ENCODE data around the gene MUCL3.
"Not testable (repeated sequence)": the region's sequence is repeated elsewhere in the genome, so short reads cannot be mapped to it uniquely, and the experiment has no call there.

MUCL3 gene

GRCh38 chr6:30940361-30940986 lies at the start of gene MUCL3:
TSS of gene MUCL3 (plus strand) at chr6:30940973. CDS start at chr6:30941000, 27 bp downstream.
- TF ChIP-seq POLR2A (IDR thresholded peaks at IDR 0.05; ENCODE audit: low read depth, low read length) = no peak
- no peak for FAIRE-seq
- no peak for DNase-seq (ENCODE audit: insufficient read length, low spot score)

GRCh38 chr6:30891450-30891723 lies 49.4 kb upstream of the MUCL3 start:
- FAIRE-seq = no peak

GRCh38 chr6:30891816-30892538 lies 48.8 kb upstream of the MUCL3 start:
- no peak for FAIRE-seq
- no peak for TF ChIP-seq POLR2A (IDR thresholded peaks at IDR 0.05; ENCODE audit: low read depth, low read length)
- no peak for DNase-seq (ENCODE audit: insufficient read length, low spot score)

More at GRCh38 chr6:30891450-30891723, 49.4 kb upstream of the MUCL3 start:
- no peak for TF ChIP-seq POLR2A (IDR thresholded peaks at IDR 0.05; ENCODE audit: low read depth, low read length)
- DNase-seq (ENCODE audit: insufficient read length, low spot score) = no peak

GRCh38 chr6:30893001-30893591 lies 47.7 kb upstream of the MUCL3 start:
- FAIRE-seq = no peak
- no peak for DNase-seq (ENCODE audit: insufficient read length, low spot score)
- no peak for TF ChIP-seq POLR2A (IDR thresholded peaks at IDR 0.05; ENCODE audit: low read depth, low read length)

- no peak for FAIRE-seq
- DNase-seq (ENCODE audit: insufficient read length, low spot score) = no peak
- TF ChIP-seq POLR2A (IDR thresholded peaks at IDR 0.05; ENCODE audit: low read depth, low read length) = no peak
Measured at GRCh38 chr6:30893666-30894065, 47.1 kb upstream of the MUCL3 start.

GRCh38 chr6:30894381-30894780 lies 46.4 kb upstream of the MUCL3 start:
- no peak for FAIRE-seq
- no peak for DNase-seq (ENCODE audit: insufficient read length, low spot score)
- TF ChIP-seq POLR2A (IDR thresholded peaks at IDR 0.05; ENCODE audit: low read depth, low read length) = no peak

GRCh38 chr6:30894935-30895334 lies 45.8 kb upstream of the MUCL3 start:
- DNase-seq (ENCODE audit: insufficient read length, low spot score) = no peak
- no peak for FAIRE-seq
- TF ChIP-seq POLR2A (IDR thresholded peaks at IDR 0.05; ENCODE audit: low read depth, low read length) = no peak

GRCh38 chr6:30895343-30895742 lies 45.4 kb upstream of the MUCL3 start:
- TF ChIP-seq POLR2A (IDR thresholded peaks at IDR 0.05; ENCODE audit: low read depth, low read length) = no peak
- FAIRE-seq (no peak), DNase-seq (ENCODE audit: insufficient read length, low spot score) (no peak)

- no peak for DNase-seq (ENCODE audit: insufficient read length, low spot score)
- FAIRE-seq = no peak
- no peak for TF ChIP-seq POLR2A (IDR thresholded peaks at IDR 0.05; ENCODE audit: low read depth, low read length)
Measured at GRCh38 chr6:30896541-30896940, 44.2 kb upstream of the MUCL3 start.

GRCh38 chr6:30897882-30898281 lies 42.9 kb upstream of the MUCL3 start:
- no peak for DNase-seq (ENCODE audit: insufficient read length, low spot score)
- no peak for FAIRE-seq
- no peak for TF ChIP-seq POLR2A (IDR thresholded peaks at IDR 0.05; ENCODE audit: low read depth, low read length)

GRCh38 chr6:30898750-30899360 lies 41.9 kb upstream of the MUCL3 start:
- no peak for FAIRE-seq
- no peak for TF ChIP-seq POLR2A (IDR thresholded peaks at IDR 0.05; ENCODE audit: low read depth, low read length)
- DNase-seq (ENCODE audit: insufficient read length, low spot score) = no peak

- no peak for DNase-seq (ENCODE audit: insufficient read length, low spot score)
- no peak for TF ChIP-seq POLR2A (IDR thresholded peaks at IDR 0.05; ENCODE audit: low read depth, low read length)
- no peak for FAIRE-seq
Measured at GRCh38 chr6:30900863-30901417, 39.8 kb upstream of the MUCL3 start.

GRCh38 chr6:30901436-30901835 lies 39.3 kb upstream of the MUCL3 start:
- FAIRE-seq = no peak
- no peak for DNase-seq (ENCODE audit: insufficient read length, low spot score)
- no peak for TF ChIP-seq POLR2A (IDR thresholded peaks at IDR 0.05; ENCODE audit: low read depth, low read length)

- not testable (repeated sequence) for FAIRE-seq; DNase-seq (ENCODE audit: insufficient read length, low spot score)
Measured at GRCh38 chr6:30902196-30902595, 38.6 kb upstream of the MUCL3 start.
